ENCODE data around the gene ZGPAT. TPM values are rescaled to one million over a fixed set of nuclear protein-coding genes. Genes with fewer than 3 reads are reported as not detected.

Gene ZGPAT
- total and polyA plus RNA-seq, 2 of the 13 experiments (the other 11 are each of a cell fraction or from before 2014, with no cell fraction given) = 23.0 to 41.9 TPM

GRCh38 chr20:63765082-63765873 lies 57.4 kb downstream of the ZGPAT start (continued):
- peak; percentile 15; the same call in 1 of the 2 replicates for TF ChIP-seq PHF8 (CRISPR knock-in tag; IDR thresholded peaks at IDR 0.05)
- TF ChIP-seq, protein P1, sequence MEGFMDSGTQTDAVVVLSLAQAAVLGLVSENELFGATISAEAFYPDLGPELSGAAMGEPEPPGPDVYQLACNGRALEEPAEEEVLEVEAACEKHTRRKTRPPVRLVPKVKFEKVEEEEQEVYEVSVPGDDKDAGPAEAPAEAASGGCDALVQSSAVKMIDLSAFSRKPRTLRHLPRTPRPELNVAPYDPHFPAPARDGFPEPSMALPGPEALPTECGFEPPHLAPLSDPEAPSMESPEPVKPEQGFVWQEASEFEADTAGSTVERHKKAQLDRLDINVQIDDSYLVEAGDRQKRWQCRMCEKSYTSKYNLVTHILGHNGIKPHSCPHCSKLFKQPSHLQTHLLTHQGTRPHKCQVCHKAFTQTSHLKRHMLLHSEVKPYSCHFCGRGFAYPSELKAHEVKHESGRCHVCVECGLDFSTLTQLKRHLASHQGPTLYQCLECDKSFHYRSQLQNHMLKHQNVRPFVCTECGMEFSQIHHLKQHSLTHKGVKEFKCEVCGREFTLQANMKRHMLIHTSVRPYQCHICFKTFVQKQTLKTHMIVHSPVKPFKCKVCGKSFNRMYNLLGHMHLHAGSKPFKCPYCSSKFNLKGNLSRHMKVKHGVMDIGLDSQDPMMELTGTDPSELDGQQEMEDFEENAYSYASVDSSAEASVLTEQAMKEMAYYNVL (CRISPR knock-in tag; IDR thresholded peaks at IDR 0.05; ENCODE audit: borderline replicate concordance) = peak; percentile 57; the same call in 1 of the 2 replicates
- TF ChIP-seq ZNF296 (CRISPR knock-in tag; conservative IDR thresholded peaks at IDR 0.05) = 0 out of 2 replicates have a peak, but pooled peaks have one; percentile 29
- TF ChIP-seq KDM5B (CRISPR knock-in tag; IDR thresholded peaks at IDR 0.05; ENCODE audit: borderline replicate concordance) = peak; percentile 77; the same call in 1 of the 2 replicates
- 0 out of 2 replicates have a peak, but pooled peaks have one; percentile 71 for TF ChIP-seq ZZZ3 (CRISPR knock-in tag; IDR thresholded peaks at IDR 0.05; ENCODE audit: borderline replicate concordance)
- peak; percentile 50; the same call in 1 of the 2 replicates for TF ChIP-seq ESRRA (CRISPR knock-in tag; IDR thresholded peaks at IDR 0.05; ENCODE audit: low read depth)
- TF ChIP-seq MTF1 (CRISPR knock-in tag; IDR thresholded peaks at IDR 0.05) = no peak
- TF ChIP-seq MYNN (CRISPR knock-in tag; IDR thresholded peaks at IDR 0.05; ENCODE audit: low read depth) = no peak
- no peak for TF ChIP-seq TP53 (CRISPR knock-in tag; conservative IDR thresholded peaks at IDR 0.05)
- no peak for TF ChIP-seq MEIS2 (CRISPR knock-in tag; IDR thresholded peaks at IDR 0.05)
- TF ChIP-seq GATA4 (IDR thresholded peaks at IDR 0.05; ENCODE audit: borderline replicate concordance, low read depth) = no peak
- peak; percentile 89 for TF ChIP-seq PPARG (CRISPR knock-in tag; conservative IDR thresholded peaks at IDR 0.05)
- TF ChIP-seq NR2F1 (CRISPR knock-in tag; IDR thresholded peaks at IDR 0.05) = no peak; a peak in 1 of 4 replicates
- peak; percentile 53 for TF ChIP-seq PATZ1 (CRISPR knock-in tag; IDR thresholded peaks at IDR 0.05)
- TF ChIP-seq, protein P2, sequence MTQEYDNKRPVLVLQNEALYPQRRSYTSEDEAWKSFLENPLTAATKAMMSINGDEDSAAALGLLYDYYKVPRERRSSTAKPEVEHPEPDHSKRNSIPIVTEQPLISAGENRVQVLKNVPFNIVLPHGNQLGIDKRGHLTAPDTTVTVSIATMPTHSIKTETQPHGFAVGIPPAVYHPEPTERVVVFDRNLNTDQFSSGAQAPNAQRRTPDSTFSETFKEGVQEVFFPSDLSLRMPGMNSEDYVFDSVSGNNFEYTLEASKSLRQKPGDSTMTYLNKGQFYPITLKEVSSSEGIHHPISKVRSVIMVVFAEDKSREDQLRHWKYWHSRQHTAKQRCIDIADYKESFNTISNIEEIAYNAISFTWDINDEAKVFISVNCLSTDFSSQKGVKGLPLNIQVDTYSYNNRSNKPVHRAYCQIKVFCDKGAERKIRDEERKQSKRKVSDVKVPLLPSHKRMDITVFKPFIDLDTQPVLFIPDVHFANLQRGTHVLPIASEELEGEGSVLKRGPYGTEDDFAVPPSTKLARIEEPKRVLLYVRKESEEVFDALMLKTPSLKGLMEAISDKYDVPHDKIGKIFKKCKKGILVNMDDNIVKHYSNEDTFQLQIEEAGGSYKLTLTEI (CRISPR knock-in tag; conservative IDR thresholded peaks at IDR 0.05) = no peak
- no peak for TF ChIP-seq NFIB (CRISPR knock-in tag; IDR thresholded peaks at IDR 0.05; ENCODE audit: borderline replicate concordance)
- peak; percentile 41; the same call in 1 of the 2 replicates for TF ChIP-seq SOX5 (CRISPR knock-in tag; IDR thresholded peaks at IDR 0.05; ENCODE audit: borderline replicate concordance)
- TF ChIP-seq ZNF777 (CRISPR knock-in tag; IDR thresholded peaks at IDR 0.05) = peak; percentile 52; the same call in 1 of the 2 replicates
- no peak for TF ChIP-seq ZNF138 (CRISPR knock-in tag; IDR thresholded peaks at IDR 0.05; ENCODE audit: low read depth)
- peak; percentile 88 for TF ChIP-seq ETV5 (CRISPR knock-in tag; IDR thresholded peaks at IDR 0.05; ENCODE audit: borderline replicate concordance)
- peak; percentile 36; the same call in 1 of the 2 replicates for TF ChIP-seq ZNF331 (CRISPR knock-in tag; IDR thresholded peaks at IDR 0.05)
- TF ChIP-seq ZNF792 (CRISPR knock-in tag; IDR thresholded peaks at IDR 0.05) = peak; percentile 47; the same call in 1 of the 2 replicates
- TF ChIP-seq, protein P3, sequence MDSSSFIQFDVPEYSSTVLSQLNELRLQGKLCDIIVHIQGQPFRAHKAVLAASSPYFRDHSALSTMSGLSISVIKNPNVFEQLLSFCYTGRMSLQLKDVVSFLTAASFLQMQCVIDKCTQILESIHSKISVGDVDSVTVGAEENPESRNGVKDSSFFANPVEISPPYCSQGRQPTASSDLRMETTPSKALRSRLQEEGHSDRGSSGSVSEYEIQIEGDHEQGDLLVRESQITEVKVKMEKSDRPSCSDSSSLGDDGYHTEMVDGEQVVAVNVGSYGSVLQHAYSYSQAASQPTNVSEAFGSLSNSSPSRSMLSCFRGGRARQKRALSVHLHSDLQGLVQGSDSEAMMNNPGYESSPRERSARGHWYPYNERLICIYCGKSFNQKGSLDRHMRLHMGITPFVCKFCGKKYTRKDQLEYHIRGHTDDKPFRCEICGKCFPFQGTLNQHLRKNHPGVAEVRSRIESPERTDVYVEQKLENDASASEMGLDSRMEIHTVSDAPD (CRISPR knock-in tag; IDR thresholded peaks at IDR 0.05) = no peak
